Measurements from ENCODE around the gene HSBP1L1. TPM values are rescaled to one million over a fixed set of nuclear protein-coding genes. Genes with fewer than 3 reads are reported as not detected.

The HSBP1L1 gene
- total and polyA plus RNA-seq, 2 of the 13 experiments (the other 11 are each of a cell fraction or from before 2014, with no cell fraction given) = 22.6 to 45.1 TPM

GRCh38 chr18:79934311-79935097, 29.9 kb upstream of the HSBP1L1 start (continued):
- TF ChIP-seq ZNF724P (CRISPR knock-in tag; IDR thresholded peaks at IDR 0.05; ENCODE audit: borderline replicate concordance) (peak; percentile 21; the same call in 1 of the 2 replicates), KDM3A (CRISPR knock-in tag; IDR thresholded peaks at IDR 0.05; ENCODE audit: low read depth) (peak; percentile 78; the same call in 1 of the 2 replicates), TFDP1 (CRISPR knock-in tag; IDR thresholded peaks at IDR 0.05; ENCODE audit: borderline replicate concordance) (no peak; the same call in 1 of the 2 replicates), NR2F6 (IDR thresholded peaks at IDR 0.05) (peak; percentile 100), NR2F6 (CRISPR knock-in tag; IDR thresholded peaks at IDR 0.05) (peak; percentile 100), KLF13 (CRISPR knock-in tag; IDR thresholded peaks at IDR 0.05) (no peak), ZNF280B (CRISPR knock-in tag; IDR thresholded peaks at IDR 0.05; ENCODE audit: borderline replicate concordance) (no peak), ZNF468 (CRISPR knock-in tag; IDR thresholded peaks at IDR 0.05) (no peak), SKI (IDR thresholded peaks at IDR 0.05; ENCODE audit: partially characterized antibody) (peak; percentile 94), GMEB2 (CRISPR knock-in tag; IDR thresholded peaks at IDR 0.05; ENCODE audit: low read depth) (0 out of 2 replicates have a peak, but pooled peaks have one; percentile 21), ZBTB1 (CRISPR knock-in tag; IDR thresholded peaks at IDR 0.05; ENCODE audit: borderline replicate concordance) (no peak), ZNF343 (CRISPR knock-in tag; IDR thresholded peaks at IDR 0.05) (no peak), HOMEZ (CRISPR knock-in tag; IDR thresholded peaks at IDR 0.05; ENCODE audit: low read depth) (peak; percentile 92), MXD1 (CRISPR knock-in tag; IDR thresholded peaks at IDR 0.05) (peak; percentile 35; the same call in 1 of the 2 replicates), ZNF331 (CRISPR knock-in tag; IDR thresholded peaks at IDR 0.05) (peak; percentile 62; the same call in 1 of the 2 replicates)

Measured in HepG2 (cell line).